HUDEP-2 (cell line): ENCODE data around the gene OMP.
A peak's percentile ranks its signal among the peaks of the same experiment; 100 is the strongest.

Source experiments
- DNase-seq, 76 experiments: peaks; one replicate each; lab custom pipeline; 2025; ENCODE audit not compliant: unreplicated experiment in 76 of 76; lab: John Stamatoyannopoulos, UW

The OMP gene

GRCh38 chr11:77119531-77119936, 16.9 kb downstream of the OMP start:
- DNase-seq: no peak

- DNase-seq: no peak
Observed at GRCh38 chr11:77120571-77120970, 17.9 kb downstream of the OMP start.

DNA sequence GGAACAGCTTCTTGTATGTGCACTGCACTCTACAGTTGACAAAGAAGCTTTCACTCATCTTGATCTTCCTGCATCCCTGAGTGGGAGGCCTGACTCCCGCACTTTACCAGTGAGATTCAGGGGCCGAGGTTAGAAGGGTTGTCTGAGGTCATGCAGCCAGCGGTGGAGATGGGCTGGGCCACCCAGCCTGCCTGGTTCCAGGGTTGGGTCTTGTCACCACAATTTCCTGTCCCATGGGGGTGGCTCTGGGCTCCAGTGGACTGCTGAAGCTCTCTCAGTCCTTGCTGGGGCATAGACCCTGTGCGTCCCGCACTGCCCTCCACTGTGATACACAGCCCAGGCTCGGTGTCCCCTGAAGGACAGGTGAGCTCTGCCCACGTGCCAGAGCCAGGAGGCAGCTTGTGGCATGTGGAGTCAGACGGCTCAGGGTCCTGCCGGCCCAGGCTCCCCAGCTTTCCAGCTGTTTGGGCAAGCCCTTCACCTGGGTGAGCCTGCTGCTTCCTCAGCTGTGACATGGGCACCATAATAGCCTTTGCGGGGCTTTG, 18.5 kb downstream of the OMP start:
- DNase-seq: no peak

- DNase-seq: no peak
Observed at GRCh38 chr11:77121876-77122575, 19.4 kb downstream of the OMP start.

DNA sequence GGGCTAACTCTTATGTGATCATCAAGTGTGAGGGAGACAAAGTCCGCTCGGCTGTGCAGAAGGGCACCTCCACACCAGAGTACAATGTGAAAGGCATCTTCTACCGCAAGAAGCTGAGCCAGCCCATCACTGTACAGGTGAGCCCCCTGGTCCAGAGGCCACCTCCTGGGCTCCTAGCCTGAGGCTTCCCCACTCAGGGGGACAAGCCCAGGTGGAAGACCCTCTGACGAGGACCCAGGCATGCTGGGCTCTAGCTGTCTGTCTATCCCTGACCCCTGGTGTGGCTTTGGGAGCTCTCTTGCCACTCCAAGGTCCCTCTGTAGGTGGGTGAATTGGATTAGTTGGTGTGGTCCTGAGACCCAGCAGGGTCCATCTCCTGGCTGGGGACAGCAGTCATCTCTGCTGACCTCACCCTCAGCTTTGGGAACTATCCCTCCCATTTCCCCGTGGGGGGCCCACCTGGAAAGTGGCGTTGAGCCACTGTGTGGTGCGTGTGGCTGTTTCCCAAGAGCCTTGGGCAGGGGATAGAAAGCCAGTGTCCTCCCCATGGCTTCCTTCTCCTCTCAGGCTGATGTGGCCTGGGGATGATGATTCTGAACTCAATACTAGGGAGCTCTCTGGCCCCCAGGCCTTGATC, 20.1 kb downstream of the OMP start:
- DNase-seq: no peak

DNA sequence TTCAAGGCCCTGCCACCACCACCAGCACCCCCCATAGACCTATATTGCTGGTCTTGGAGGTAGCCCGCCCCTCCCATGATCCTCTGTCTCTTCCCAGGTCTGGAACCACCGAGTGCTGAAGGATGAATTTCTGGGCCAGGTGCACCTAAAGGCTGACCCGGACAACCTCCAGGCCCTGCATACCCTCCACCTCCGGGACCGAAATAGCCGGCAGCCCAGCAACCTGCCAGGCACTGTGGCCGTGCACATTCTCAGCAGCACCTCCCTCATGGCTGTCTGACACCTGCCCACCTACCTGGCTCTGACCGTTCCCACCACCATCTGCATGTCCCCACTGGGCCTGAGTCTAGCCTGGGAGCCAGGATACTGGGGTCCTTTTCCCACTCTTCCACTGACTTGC, 21.0 kb downstream of the OMP start:
- DNase-seq: no peak

GRCh38 chr11:77124041-77124440, 21.4 kb downstream of the OMP start:
- no peak for DNase-seq

- DNase-seq: no peak
Observed at GRCh38 chr11:77124488-77124887, 21.8 kb downstream of the OMP start.

DNA sequence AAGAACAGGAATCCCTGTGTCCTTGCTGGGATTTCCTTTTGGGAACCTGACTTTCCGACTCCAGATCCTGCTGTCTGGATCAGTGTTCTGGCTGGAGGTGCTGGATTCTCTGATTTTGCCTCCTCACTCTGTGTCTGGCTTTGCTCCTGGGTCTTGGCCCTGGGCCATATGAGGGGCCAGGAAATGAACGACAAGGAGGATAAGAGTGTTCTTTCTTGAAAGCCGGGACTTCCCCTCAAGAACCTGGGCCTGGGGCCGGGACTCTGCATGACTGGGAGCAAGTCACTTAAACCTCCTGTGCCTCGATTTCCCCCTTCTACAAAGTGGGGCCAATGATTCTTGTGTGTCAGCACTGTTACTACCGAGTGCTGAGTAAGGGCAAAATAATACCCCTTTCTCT, 22.6 kb downstream of the OMP start:
- no peak for DNase-seq

DNA sequence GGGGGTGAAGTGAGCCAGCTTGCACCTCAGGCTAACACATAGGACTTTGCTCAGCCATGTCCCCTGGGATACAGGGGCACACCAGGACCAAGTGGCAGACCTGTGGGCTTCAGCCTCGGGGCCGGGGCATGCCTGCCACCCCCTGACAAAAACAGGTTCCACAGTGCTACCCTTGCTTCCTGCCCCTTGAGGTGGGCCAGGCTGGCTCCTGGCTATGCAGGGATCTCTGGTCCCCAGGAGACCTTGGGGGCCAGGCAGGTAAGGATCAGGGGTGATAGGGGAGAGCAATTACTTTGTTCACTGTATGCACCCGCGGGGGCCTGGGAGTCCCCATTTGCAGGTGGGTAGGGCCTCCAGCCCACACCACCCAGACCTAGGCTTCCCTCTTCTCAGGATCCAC, 23.1 kb downstream of the OMP start:
- DNase-seq: no peak

DNA sequence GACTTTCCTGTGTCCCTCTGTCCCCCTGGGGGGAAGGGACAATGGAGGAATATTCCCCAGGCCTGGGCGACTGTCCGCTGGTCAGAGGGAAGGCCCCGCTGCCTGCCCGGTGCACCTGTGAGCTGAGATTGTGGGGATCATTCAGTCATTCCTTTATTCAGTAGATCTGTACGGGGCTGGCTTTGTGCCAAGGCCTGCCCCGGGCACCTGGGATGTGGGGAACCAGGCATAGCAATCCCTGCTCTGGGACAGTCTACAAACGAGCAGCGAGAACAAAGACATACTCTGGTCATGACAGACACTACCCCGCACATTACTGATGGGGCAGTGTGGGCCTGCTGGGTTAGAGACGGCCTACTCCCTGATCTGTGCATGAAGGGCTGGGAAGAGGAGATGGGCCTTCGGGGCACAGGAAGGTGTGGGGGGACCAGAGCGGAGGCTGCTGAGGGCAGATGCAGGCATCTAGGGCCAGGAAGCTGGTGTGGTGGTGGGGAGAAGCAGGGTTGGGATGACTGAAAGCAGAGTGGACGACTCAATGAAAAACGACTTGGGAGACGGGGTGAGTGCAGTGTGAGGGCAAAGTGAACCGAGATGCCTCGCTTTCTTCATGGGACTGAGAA, 23.6 kb downstream of the OMP start:
- DNase-seq: no peak

- DNase-seq: no peak
Observed at GRCh38 chr11:77126861-77127234, 24.2 kb downstream of the OMP start.

DNA sequence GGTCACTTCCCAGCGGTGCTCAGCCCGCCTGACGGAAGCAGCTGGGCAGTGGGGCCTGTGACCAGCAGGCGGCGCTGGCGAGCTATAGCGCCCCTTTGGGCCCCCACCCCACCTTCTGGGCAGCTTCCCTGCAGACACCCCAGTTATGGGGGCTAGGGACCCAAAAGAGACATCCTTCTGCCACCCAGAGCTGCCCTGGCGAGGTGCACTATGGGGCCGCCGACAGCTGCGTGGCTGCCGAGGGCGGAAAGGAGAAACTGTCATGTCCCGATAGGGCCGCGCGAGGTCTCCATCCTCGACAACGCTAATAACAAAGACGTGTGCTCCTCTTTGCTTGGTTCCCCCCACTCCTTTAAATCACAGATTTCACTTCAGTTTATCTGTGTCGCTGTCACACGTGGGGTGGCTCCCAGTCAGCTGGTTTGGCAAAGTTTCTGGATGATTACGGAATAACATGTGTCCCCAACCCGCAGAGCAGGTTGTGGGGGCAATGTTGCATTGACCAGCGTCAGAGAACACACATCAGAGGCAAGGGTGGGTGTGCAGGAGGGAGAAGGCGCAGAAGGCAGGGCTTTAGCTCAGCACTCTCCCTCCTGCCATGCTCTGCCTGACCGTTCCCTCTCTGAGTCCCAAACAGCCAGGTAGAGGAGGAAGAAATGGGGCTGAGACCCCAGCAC, 24.7 kb downstream of the OMP start:
- DNase-seq: peak in 32 of 76 experiments; percentile 9 to 71 (median 24)

DNA sequence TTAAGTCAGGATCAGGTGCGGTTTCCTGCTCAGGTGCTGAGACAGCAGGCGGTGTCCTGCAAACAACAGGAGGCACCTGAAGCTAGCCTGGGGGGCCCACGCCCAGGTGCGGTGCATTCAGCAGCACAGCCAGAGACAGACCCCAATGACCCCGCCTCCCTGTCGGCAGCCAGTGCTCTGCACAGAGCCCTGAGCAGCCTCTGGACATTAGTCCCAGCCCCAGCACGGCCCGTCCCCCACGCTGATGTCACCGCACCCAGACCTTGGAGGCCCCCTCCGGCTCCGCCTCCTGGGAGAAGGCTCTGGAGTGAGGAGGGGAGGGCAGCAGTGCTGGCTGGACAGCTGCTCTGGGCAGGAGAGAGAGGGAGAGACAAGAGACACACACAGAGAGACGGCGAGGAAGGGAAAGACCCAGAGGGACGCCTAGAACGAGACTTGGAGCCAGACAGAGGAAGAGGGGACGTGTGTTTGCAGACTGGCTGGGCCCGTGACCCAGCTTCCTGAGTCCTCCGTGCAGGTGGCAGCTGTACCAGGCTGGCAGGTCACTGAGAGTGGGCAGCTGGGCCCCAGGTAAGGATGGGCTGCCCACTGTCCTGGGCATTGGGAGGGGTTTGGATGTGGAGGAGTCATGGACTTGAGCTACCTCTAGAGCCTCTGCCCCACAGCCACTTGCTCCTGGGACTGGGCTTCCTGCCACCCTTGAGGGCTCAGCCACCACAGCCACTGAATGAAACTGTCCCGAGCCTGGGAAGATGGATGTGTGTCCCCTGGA, 25.5 kb downstream of the OMP start, which contains the start of gene MYO7A:
Gene MYO7A, plus strand, starts transcription at position 327 of the 772 bp plus-strand sequence. CDS start 2,389 bp downstream, outside the sequence.
- DNase-seq: peak in 1 of 76 experiments; percentile 2

DNA sequence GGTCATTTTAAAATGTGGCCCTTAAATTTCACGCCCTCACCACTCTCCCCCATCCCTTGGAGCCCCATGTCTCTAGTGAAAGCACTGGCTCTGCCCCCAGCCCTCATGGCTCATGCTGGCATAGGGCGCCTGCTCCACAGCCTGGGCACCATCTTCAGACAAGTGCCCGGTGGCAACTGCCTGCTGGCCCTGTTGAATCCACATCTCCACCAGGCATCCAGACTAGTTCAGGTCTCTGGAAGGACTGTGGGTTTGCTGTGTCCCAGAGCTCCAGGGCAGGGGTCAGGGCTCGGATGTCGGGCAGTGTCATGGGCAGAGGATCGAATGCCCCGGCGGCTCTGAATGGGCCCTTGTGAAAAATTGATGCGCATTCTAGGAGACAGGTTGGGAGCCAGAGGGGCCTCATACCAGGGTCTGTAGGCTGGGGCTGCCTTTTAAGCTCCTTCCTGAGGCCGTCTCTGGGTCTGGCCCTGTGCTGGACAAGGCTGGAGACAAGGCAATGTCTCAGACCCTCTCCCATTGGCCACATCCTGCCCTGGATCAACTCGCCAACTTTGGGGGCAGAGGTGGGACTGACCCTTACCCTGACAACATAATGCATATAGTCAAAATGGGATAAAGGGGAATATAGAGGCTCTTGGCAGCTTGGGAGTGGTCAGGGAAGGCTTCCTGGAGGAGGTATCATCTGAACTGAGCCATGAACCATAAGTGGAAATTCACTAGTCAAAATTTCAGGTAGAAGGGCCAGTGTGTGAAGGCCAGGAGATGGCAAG, 26.6 kb downstream of the OMP start:
- no peak for DNase-seq

DNA sequence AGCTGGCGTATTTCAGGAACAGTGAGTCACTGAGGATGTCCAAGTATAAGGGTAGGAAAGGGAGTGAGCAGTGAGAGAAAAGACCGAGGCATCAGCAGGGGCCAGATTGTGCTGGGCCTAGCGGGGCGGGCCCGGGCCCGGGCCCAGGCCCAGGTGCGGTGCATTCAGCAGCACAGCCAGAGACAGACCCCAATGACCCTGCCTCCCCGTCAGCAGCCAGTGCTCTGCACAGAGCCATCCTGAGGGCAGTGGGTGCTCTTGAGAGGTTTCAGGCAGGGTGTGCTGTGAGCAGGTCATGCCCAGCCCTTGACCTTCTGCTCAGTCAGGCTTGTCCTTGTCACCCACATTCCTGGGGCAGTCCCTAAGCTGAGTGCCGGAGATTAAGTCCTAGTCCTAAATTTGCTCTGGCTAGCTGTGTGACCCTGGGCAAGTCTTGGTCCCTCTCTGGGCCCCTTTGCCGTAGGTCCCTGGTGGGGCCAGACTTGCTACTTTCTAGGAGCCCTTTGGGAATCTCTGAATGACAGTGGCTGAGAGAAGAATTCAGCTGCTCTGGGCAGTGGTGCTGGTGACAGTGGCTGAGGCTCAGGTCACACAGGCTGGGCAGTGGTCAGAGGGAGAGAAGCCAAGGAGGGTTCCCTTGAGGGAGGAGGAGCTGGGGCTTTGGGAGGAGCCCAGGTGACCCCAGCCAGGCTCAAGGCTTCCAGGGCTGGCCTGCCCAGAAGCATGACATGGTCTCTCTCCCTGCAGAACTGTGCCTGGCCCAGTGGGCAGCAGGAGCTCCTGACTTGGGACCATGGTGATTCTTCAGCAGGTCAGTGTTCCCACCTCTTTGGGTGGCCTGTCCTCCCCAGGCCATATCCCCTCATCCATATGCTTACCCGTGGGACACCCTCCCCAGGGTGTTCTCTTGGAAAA, 27.5 kb downstream of the OMP start:
- no peak for DNase-seq

GRCh38 chr11:77130763-77131513, 28.3 kb downstream of the OMP start:
- DNase-seq: no peak

GRCh38 chr11:77131560-77131959, 28.9 kb downstream of the OMP start:
- DNase-seq: no peak
